ENCODE measurements around the gene PSMA1. TPM values are rescaled to one million over a fixed set of nuclear protein-coding genes. Genes with fewer than 3 reads are reported as not detected.

Gene PSMA1
- total RNA-seq, 4 donors from 2014 or later, result 81.7 to 213 (median 126) TPM

- Histone ChIP-seq H3K36me3 (no peaks in the 10 kb centered on the region), H3K27me3 (no peaks in the 10 kb centered on the region), H3K4me3 (no peak overlapping the region), H3K9me3 (no peaks in the 10 kb centered on the region), H3K27ac (no peak overlapping the region), H3K4me1 (no peaks in the 10 kb centered on the region)
- intact Hi-C loops (cut with DNase I; ENCODE audit: low total_unique reads), result no loop called here
- no peak for DNase-seq
- TF ChIP-seq CTCF (IDR thresholded peaks at IDR 0.05) (no peak), POLR2A (IDR thresholded peaks at IDR 0.05) (no peak)
Measured at GRCh38 chr11:14529951-14530350, 9.8 kb upstream of the PSMA1 start.

- no peaks in the 10 kb centered on the region for H3K36me3 ChIP-seq
- no peak for TF ChIP-seq CTCF (IDR thresholded peaks at IDR 0.05)
- TF ChIP-seq POLR2A (IDR thresholded peaks at IDR 0.05), result no peak
- no peaks in the 10 kb centered on the region for H3K9me3 ChIP-seq
- H3K27ac ChIP-seq, result no peak overlapping the region
- no peak for DNase-seq
- H3K27me3 ChIP-seq, result no peaks in the 10 kb centered on the region
- H3K4me3 ChIP-seq, result no peak overlapping the region
- no peaks in the 10 kb centered on the region for H3K4me1 ChIP-seq
- intact Hi-C loops (cut with DNase I; ENCODE audit: low total_unique reads), result no loop called here
Measured at GRCh38 chr11:14529321-14529720, 9.1 kb upstream of the PSMA1 start.

- Histone ChIP-seq H3K27me3 (no peaks in the 10 kb centered on the region), H3K27ac (no peak overlapping the region), H3K9me3 (no peaks in the 10 kb centered on the region), H3K4me3 (no peak overlapping the region), H3K36me3 (no peaks in the 10 kb centered on the region), H3K4me1 (peaks cover 4 to 6% of the 10 kb centered on the region in 2 donors)
- intact Hi-C loops (cut with DNase I; ENCODE audit: low total_unique reads), result no loop called here
- DNase-seq, result no peak
- TF ChIP-seq CTCF (IDR thresholded peaks at IDR 0.05), result no peak
- no peak for TF ChIP-seq POLR2A (IDR thresholded peaks at IDR 0.05)
Measured at GRCh38 chr11:14522801-14523200, 2.6 kb upstream of the PSMA1 start.

GRCh38 chr11:14522245-14522644, 2.1 kb upstream of the PSMA1 start:
- intact Hi-C loops (cut with DNase I; ENCODE audit: low total_unique reads), result no loop called here
- peaks cover 4 to 6% of the 10 kb centered on the region in 2 donors for H3K4me1 ChIP-seq
- no peaks in the 10 kb centered on the region for H3K27me3 ChIP-seq
- TF ChIP-seq CTCF (IDR thresholded peaks at IDR 0.05) (no peak), POLR2A (IDR thresholded peaks at IDR 0.05) (no peak)
- H3K36me3 ChIP-seq, result no peaks in the 10 kb centered on the region
- DNase-seq, result no peak
- H3K27ac ChIP-seq, result no peak overlapping the region
- H3K9me3 ChIP-seq, result no peaks in the 10 kb centered on the region
- no peak overlapping the region for H3K4me3 ChIP-seq

- H3K36me3 ChIP-seq, result no peaks in the 10 kb centered on the region
- TF ChIP-seq POLR2A (IDR thresholded peaks at IDR 0.05) (no peak), CTCF (IDR thresholded peaks at IDR 0.05) (no peak)
- no peaks in the 10 kb centered on the region for H3K9me3 ChIP-seq
- peaks cover 4 to 6% of the 10 kb centered on the region in 2 donors for H3K4me1 ChIP-seq
- intact Hi-C loops (cut with DNase I; ENCODE audit: low total_unique reads), result no loop called here
- peak overlapping the region; percentile 72 to 87 for H3K4me3 ChIP-seq
- no peak for DNase-seq
- H3K27me3 ChIP-seq, result no peaks in the 10 kb centered on the region
- peak overlapping the region; percentile 83 for H3K27ac ChIP-seq
Measured at GRCh38 chr11:14520747-14521151, 563 bp upstream of the PSMA1 start.
